Esophagus mucosa (tissue), 1 donor: ENCODE results near the gene TRIM33. TPM values are rescaled to one million over a fixed set of nuclear protein-coding genes. Genes with fewer than 3 reads are reported as not detected.
"Not testable (repeated sequence)": the region's sequence is repeated elsewhere in the genome, so short reads cannot be mapped to it uniquely, and the experiment has no call there.

Experiments
- ATAC-seq: fragments of 200-7000 bp; cut with Tn5 transposase; one replicate; pipeline ENCODE4 v1.9.1; 2020
- total RNA-seq: library from RNA; stranded (reverse); gene quantifications from one replicate; pipeline ENCODE4 v1.2.4, GENCODE V29; 2023
- donor health status: DM: yes; HTN: yes; CAD: no.

TRIM33 gene
- total RNA-seq, 1 donor from 2014 or later = 22.2 TPM

DNA sequence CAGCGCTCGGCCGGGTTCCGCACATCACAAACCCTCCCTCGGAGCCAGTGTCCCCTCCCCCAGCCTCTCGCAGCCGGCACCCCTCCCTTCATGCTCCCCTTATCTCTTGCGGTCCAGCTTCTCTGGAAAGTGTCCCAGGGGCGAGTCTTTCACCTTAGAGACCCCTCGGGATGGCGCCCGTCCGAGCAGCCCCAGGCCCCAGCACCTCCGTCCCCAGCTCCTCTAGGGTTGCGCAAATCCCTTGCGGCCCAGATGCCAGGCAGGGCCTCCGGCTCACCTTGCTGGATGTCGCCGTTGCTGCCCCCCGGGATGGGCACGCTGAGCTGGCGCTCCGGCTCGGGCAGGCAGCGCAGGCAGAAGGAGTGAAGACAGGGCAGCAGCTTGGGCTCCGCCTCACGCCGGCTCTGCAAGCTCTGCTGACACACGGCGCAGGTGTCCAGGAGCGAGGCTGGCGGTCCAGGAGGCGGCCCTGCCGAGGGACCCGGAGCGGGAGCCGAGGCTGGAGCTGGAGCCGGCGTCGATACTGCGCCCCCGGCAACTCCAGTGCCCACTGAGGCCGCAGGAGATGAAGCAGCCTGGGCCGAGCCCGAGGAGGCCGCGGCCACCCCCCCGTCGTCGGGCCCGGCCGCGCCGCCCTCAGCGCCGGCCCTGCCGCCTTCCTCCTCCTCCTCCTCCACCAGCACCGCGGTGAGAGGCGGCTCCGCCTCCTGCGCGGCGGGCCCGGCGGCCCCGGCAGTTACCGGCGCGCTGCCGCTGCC, 550 bp downstream of the TRIM33 start:
- ATAC-seq = peak; percentile 64

DNA sequence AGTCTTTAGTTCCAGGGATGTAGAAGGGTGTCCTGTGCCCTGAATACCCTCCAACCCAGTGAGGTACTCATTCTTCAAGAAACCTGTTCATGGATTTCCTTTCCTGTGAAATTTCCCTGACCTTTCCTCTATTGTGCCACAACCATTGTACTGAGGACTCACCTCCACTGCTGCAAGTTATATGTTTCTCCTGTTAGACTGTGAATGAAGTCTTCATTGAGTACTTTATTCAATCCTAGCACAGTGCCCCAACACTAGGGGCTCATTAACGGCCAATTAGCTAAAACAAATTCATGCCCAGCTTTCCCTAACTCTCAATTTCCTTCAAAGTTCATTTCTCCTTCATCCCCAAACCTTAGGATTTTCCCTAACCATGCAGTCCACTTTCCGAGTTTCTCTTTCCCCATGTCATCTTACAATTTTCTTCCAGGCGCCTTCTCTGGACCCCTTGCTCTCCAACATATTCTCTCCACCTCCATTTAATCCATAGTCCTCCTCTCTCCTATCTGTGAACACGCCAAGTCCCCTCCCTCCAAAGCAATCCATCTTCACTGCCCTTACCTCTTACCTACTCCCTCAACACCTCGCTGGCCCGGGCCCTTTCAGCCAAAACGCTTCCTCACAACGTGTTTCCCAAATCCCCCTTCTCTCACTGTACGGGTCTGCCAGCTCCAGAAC, 1.3 kb downstream of the TRIM33 start:
- no peak for ATAC-seq

DNA sequence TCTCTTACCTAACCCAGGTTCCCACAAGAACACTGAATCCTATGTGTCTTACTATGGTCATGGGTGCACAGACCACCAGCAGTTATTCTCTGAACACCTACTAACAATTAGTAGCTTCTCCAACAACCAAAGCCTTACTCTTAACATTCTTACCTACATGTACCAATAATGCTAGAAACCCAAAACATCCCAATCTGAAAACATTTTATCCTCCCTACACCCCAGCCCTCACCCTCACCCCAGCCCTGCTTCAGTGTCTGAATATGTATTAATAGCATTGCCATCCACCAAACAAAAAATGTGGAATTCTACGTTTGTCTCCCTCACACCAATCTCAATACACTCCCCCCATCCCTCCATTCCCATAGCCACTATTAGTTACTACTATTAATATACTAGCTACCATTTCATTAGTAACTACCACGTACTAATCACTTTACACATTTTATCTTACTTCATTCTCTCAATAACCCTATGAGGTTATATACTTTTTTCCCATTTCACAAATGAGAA, 2.6 kb downstream of the TRIM33 start:
- no peak for ATAC-seq

GRCh38 chr1:114507513-114507912, 3.5 kb downstream of the TRIM33 start:
- ATAC-seq = no peak

DNA sequence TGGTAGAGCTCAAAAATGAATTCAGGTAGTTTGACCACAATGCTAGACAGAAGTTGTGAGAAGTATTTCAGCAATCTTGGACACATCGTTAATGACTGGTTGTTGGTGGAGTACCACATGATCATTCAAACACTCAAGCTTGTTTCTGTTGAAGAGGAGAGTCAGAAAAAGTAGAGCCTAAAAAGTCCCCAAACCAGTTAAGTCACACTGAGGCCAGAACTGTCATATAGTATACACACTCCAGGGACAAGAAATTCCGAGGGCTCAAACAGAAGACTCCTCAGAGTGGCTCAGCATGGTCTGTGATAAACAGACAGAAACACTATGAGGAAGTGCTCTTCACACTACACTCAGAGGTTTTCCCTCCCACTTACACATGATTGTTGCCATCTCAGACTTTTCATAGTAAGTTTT, 5.8 kb downstream of the TRIM33 start:
- peak; percentile 81 for ATAC-seq

DNA sequence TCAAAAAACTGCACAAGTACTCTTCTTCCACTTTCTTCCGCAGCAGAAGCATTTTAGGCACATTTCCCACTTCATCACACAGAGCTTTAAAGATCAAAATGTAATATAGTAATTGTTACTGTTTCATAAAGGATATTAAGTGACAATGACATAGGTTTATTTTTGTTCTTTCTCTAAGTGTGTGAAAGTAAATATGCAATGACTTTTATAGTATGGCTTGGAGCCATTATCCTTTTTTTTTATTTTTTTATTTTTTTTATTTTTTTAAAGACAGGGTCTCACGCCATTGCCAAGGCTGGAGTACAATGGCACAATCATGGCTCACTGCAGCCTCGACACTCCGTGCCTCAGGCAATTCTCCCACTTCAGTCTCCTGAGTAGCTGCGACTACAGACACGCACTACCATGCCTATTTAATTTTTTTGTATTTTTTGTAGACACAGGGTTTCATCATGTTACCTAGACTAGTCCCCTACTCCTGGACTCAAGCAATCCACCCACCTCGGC, 7.0 kb downstream of the TRIM33 start:
- ATAC-seq = no peak

DNA sequence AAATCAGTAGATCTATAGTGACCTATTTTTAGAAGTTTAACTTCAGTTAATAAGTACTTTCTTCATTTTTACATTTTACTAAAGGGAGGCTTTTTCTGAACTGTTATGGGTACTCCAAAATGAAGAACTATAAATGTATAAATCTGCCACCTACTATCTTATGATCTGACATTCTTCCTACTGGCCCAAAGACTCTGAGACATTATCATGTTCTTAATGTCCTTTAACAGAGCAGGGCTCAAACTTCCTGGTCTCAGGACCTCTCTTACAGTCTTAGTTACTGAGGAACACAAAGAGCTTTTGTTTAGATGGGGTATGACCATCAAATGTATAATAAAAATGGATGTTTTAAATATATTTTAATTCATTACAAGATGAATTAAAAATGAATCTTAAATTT, 8.9 kb downstream of the TRIM33 start:
- no peak for ATAC-seq

- ATAC-seq = no peak
These were observed 11.5 kb downstream of the TRIM33 start for GRCh38 chr1:114499478-114499877.

- no peak for ATAC-seq
These were observed 14.9 kb downstream of the TRIM33 start for GRCh38 chr1:114496089-114496488.

DNA sequence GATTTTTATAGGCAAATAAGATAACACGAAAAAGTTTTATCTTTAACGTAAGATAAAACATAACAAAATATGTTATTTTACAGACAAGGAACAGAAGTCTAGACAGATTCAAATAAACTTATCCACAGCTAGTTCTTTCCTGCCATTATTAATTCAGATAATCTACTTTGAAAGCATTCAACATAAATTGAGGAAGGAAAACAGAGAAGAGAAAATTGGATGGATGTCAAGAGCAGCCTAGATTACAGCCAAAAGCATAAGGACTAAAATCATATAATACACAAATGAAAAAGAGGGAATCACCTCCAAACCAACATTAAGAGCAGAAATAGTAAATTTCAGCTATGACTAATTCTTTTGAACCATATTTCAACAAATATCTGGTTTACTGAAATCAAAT, 15.5 kb downstream of the TRIM33 start:
- no peak for ATAC-seq

GRCh38 chr1:114492978-114493377, 18.0 kb downstream of the TRIM33 start:
- ATAC-seq = no peak

- no peak for ATAC-seq
These were observed 20.7 kb downstream of the TRIM33 start for GRCh38 chr1:114490274-114490693.

GRCh38 chr1:114488739-114489138, 22.3 kb downstream of the TRIM33 start:
- ATAC-seq = no peak

- no peak for ATAC-seq
These were observed 25.7 kb downstream of the TRIM33 start for GRCh38 chr1:114485286-114485685.

DNA sequence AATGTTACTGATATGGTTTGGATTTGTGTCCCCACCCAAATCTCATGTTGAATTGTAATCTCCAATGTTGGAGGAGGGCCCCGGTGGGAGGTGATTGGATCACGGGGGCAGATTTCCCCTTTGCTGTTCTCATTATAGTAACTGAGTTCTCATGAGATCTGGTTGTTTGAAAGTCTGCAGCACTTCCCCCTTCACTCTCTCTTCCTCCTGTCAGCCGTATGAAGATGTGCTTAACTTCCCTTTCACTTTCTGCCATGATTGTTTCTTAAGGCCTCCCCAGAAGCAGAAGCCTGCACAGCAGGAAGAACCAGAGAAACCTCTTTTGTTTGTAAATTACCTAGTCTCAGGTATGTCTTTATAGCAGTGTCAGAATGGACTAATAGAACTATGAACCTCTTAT, 28.4 kb downstream of the TRIM33 start:
- peak; percentile 92 for ATAC-seq

DNA sequence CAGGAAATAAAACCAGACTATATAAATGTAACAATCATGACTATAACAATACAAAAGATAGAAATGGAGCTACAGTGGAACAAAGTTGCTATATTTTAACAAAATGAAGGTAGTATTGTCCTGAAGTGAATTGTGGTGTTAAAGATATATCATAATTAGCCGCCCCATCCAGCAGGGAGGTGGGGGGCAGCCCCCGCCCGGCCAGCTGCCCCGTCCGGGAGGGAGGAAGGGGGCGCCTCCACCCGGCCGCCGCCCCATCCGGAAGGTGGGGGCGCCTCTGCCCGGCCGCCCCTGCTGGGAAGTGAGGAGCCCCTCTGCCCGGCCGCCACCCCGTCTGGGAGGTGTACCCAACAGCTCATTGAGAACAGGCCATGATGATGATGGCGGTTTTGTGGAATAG, 31.4 kb downstream of the TRIM33 start:
- ATAC-seq = not testable (repeated sequence)

DNA sequence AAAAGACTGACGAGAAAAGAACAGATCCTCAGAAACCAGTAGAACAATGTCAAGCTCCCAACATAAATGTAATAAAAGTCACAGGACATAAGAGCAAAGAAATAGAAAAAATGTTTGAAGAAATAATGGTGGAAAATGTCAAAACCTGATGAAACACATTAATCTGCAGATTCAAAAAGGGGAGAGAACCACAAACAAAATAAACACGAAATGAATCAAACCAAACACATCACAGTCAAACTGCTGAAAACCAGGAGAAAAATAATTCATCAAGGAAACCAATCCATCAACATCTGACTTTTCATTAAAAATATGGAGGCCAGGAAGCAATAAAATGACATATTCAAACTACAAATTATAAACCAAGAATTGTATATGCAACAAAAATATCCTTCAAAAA, 31.9 kb downstream of the TRIM33 start:
- ATAC-seq = no peak

DNA sequence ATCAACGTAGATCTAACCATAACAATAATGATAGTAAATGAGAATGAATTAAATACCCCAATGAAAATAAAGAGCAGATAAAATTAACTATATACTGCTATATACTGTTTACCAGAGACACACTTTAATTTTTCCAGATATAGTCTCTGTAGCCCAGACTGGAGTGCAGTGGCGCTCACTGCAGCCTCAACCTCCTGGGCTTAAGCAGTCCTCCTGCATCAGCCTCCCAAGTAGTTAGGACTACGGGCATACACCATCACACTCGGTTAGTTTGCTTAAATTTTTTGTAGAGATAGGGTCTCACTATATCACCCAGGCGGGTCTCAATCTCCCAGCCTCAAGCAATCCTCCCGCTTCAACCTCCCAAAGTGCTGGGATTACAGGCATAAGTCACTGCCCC, 37.2 kb downstream of the TRIM33 start:
- no peak for ATAC-seq

DNA sequence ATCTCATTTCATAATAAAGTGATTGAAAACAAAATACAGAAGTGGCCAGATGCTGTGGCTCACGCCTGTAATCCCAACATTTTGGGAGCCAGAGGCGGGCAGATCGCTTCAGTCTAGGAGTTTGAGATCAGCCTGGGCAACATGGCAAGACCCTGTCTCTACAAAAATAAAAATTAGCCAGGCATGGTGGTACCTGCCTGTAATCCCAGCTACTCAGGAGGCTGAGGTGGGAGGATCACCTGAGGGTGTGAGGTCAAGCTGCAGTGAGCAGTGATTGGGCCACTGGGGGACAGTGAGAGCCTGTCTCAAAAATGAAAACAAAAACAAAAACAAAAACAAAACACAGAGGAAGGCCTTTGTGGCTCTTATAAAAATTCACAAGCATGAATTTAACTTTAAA, 38.6 kb downstream of the TRIM33 start:
- no peak for ATAC-seq

DNA sequence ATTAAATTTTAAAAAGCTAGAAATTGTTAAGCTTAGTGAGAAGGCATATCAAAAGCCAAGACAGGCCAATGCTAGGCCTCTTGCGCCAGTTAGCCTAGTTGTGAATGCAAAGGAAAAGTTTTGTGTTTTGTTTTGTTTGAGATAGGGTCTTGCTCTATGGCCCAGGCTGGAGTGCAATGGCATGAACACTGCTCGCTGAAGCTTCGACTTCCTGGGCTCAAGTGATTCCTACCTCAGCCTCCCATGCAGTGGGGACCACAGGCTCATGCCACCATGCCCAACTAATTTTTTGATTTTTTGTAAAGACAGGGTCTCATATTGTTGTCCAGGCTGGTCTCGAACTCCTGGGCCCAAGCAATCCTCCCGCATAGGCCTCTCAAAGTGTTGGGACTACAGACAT, 40.3 kb downstream of the TRIM33 start:
- no peak for ATAC-seq

DNA sequence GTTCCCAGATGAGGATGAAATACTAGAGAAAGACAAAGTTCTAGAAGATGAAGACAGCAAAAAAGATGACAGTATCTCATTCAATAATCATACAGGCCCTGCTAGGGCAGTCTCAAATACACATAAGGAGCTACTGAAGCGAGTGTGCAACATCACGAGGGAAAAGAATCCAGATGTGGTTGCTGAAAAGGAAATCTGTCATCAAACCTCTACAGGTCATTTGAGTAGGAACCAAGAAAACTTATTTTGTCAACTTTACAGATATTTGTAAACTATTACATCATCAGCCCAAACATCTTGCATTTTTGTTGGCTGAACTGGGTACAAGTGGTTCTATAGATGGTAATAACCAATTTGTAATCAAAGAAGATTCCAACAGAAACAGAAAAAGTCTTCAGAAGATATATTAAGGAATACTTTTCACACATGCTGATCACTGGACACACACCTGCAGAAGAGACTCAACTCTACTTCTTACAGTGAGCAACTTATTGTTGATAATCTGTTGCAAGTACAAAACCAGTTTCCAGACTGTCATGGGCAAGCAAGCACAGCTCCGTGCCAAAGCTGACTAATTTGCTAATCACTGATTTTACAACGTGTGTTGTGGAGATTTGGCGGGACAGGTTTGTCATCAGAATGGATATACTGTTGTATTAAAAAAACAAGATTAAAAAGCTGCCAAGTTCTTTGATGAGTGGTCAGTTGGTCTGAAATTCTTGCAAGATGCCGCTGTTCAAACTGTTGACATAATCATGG, 42.1 kb downstream of the TRIM33 start:
- ATAC-seq = peak; percentile 88

- ATAC-seq = peak; percentile 23
These were observed 43.0 kb downstream of the TRIM33 start for GRCh38 chr1:114468047-114468446.

GRCh38 chr1:114467491-114467890, 43.5 kb downstream of the TRIM33 start:
- ATAC-seq = no peak
